H9 (cell line): ENCODE measurements around the gene AIF1. TPM values are rescaled to one million over a fixed set of nuclear protein-coding genes. Genes with fewer than 3 reads are reported as not detected.

ENCODE experiments used
- DNase-seq: peaks from one replicate; pipeline ENCODE4 v3.0.0-alpha.2; 2017
- H2AFZ ChIP-seq: one replicate; pipeline ENCODE4 v1.6.1; 2013; ENCODE audit warnings: mild to moderate bottlenecking, low read length, control low read depth, moderate library complexity
- H2AK5ac ChIP-seq: 2 replicates; pipeline ENCODE4 v1.6.1; 2013; ENCODE audit warnings: low read length, control low read depth, mixed read lengths; ENCODE audit not compliant: insufficient read length
- H2BK120ac ChIP-seq: one replicate; pipeline ENCODE4 v1.6.1; 2013; ENCODE audit warnings: low read depth, mild to moderate bottlenecking, low read length, control low read depth, inconsistent platforms; ENCODE audit not compliant: poor library complexity, severe bottlenecking
- H2BK12ac ChIP-seq: 2 replicates; pipeline ENCODE4 v1.6.1; 2013; ENCODE audit warnings: low read length, control low read depth, mixed read lengths, low read depth; ENCODE audit not compliant: insufficient read length
- H2BK15ac ChIP-seq: 2 replicates; pipeline ENCODE4 v1.6.1; 2013; ENCODE audit warnings: low read depth, low read length, control low read depth
- H2BK20ac ChIP-seq: one replicate; pipeline ENCODE4 v1.6.1; 2013; ENCODE audit warnings: low read depth, mild to moderate bottlenecking, low read length, control low read depth, inconsistent platforms; ENCODE audit not compliant: poor library complexity, severe bottlenecking
- H2BK5ac ChIP-seq: 2 replicates; pipeline ENCODE4 v1.6.1; 2013; ENCODE audit warnings: low read length, control low read depth, mixed read lengths; ENCODE audit not compliant: insufficient read length
- H3K14ac ChIP-seq: 2 replicates; pipeline ENCODE4 v1.6.1; 2013; ENCODE audit warnings: low read length, control low read depth; ENCODE audit not compliant: insufficient read depth
- H3K18ac ChIP-seq: 2 replicates; pipeline ENCODE4 v1.6.1; 2013; ENCODE audit warnings: low read depth, mild to moderate bottlenecking, mixed read lengths, low read length, control low read depth; ENCODE audit not compliant: insufficient read length
- H3K23ac ChIP-seq: 2 replicates; pipeline ENCODE4 v1.6.1; 2013; ENCODE audit warnings: low read length, control low read depth, mixed read lengths, low read depth; ENCODE audit not compliant: insufficient read length
- H3K23me2 ChIP-seq: 2 replicates; pipeline ENCODE4 v1.6.1; 2013; ENCODE audit warnings: low read depth, mild to moderate bottlenecking, mixed read lengths, low read length, control low read depth; ENCODE audit not compliant: insufficient read length, poor library complexity, severe bottlenecking
- H3K27ac ChIP-seq: 2 replicates; pipeline ENCODE4 v1.5.1; 2013; ENCODE audit warnings: low read length, control low read depth, mixed read lengths, low read depth; ENCODE audit not compliant: insufficient read length
- H3K27me3 ChIP-seq: 2 replicates; pipeline ENCODE4 v1.6.1; 2013; ENCODE audit warnings: low read length, control low read depth, inconsistent platforms; ENCODE audit not compliant: insufficient read depth
- H3K4ac ChIP-seq: 2 replicates; pipeline ENCODE4 v1.6.1; 2013; ENCODE audit warnings: low read depth, mild to moderate bottlenecking, control low read depth, inconsistent platforms, low read length, moderate library complexity
- H3K4me1 ChIP-seq: 2 replicates; pipeline ENCODE4 v1.6.1; 2013; ENCODE audit warnings: low read length, control low read depth, inconsistent platforms; ENCODE audit not compliant: insufficient read depth
- H3K4me2 ChIP-seq: 2 replicates; pipeline ENCODE4 v1.6.1; 2013; ENCODE audit warnings: low read length, control low read depth, mixed read lengths; ENCODE audit not compliant: insufficient read length, insufficient read depth
- H3K56ac ChIP-seq: 2 replicates; pipeline ENCODE4 v1.6.1; 2013; ENCODE audit warnings: low read depth, mild to moderate bottlenecking, mixed read lengths, low read length, control low read depth; ENCODE audit not compliant: insufficient read length
- H3K79me1 ChIP-seq: 2 replicates; pipeline ENCODE4 v1.6.1; 2013; ENCODE audit warnings: low read depth, mild to moderate bottlenecking, moderate library complexity, low read length, control low read depth, inconsistent platforms; ENCODE audit not compliant: insufficient read depth, poor library complexity, severe bottlenecking
- H3K79me2 ChIP-seq: 2 replicates; pipeline ENCODE4 v1.6.1; 2013; ENCODE audit warnings: low read length, control low read depth, inconsistent platforms; ENCODE audit not compliant: insufficient read depth
- H3K9ac ChIP-seq: 2 replicates; pipeline ENCODE4 v1.6.1; 2013; ENCODE audit warnings: low read length, control low read depth, mixed read lengths; ENCODE audit not compliant: insufficient read length; ENCODE audit errors: extremely low read depth
- H3K9me3 ChIP-seq: one replicate; pipeline ENCODE4 v1.6.1; 2013; ENCODE audit warnings: low read depth, low read length, inconsistent platforms; ENCODE audit not compliant: control insufficient read depth
- H3T11ph ChIP-seq: one replicate; pipeline ENCODE4 v1.6.1; 2013; ENCODE audit warnings: mild to moderate bottlenecking, low read length, control low read depth, inconsistent platforms
- H4K20me1 ChIP-seq: one replicate; pipeline ENCODE4 v1.6.1; 2013; ENCODE audit not compliant: control insufficient read depth, insufficient read length, insufficient read depth
- H4K5ac ChIP-seq: 2 replicates; pipeline ENCODE4 v1.6.1; 2013; ENCODE audit warnings: low read depth, mild to moderate bottlenecking, mixed read lengths, low read length, control low read depth; ENCODE audit not compliant: insufficient read length
- H4K8ac ChIP-seq: replicated peaks from 2 replicates; pipeline ENCODE4 v1.6.1; 2013; ENCODE audit warnings: low read length, control low read depth, mixed read lengths, low read depth; ENCODE audit not compliant: insufficient read length
- H4K91ac ChIP-seq: 2 replicates; pipeline ENCODE4 v1.6.1; 2013; ENCODE audit warnings: low read depth, mild to moderate bottlenecking, moderate library complexity, mixed read lengths, low read length, control low read depth; ENCODE audit not compliant: insufficient read length
- H3K27ac Mint-ChIP-seq, 3 experiments: 2 replicates in 2 of 3; 3 replicates in 1 of 3; pipeline ENCODE4 v1.8.0; 2020 to 2021; ENCODE audit warnings: mixed read lengths in 3 of 3, mild to moderate bottlenecking in 1 of 3, moderate library complexity in 1 of 3
- H3K27me3 Mint-ChIP-seq: 2 replicates; pipeline ENCODE4 v1.8.0; 2021; ENCODE audit warnings: low read depth, mild to moderate bottlenecking, moderate library complexity, mixed read lengths
- H3K36me3 Mint-ChIP-seq, 3 experiments: 2 replicates in 2 of 3; 3 replicates in 1 of 3; pipeline ENCODE4 v1.8.0; 2020 to 2021; ENCODE audit warnings: low read depth in 3 of 3, mixed read lengths in 3 of 3; ENCODE audit not compliant: insufficient read depth in 1 of 3
- H3K4me1 Mint-ChIP-seq, 2 experiments: 2 replicates each; pipeline ENCODE4 v1.8.0; 2020; ENCODE audit warnings: mixed read lengths in 2 of 2
- H3K4me3 Mint-ChIP-seq, 2 experiments: 2 replicates in 1 of 2; 3 replicates in 1 of 2; pipeline ENCODE4 v1.8.0; 2020 to 2021; ENCODE audit warnings: mild to moderate bottlenecking in 2 of 2, mixed read lengths in 2 of 2, moderate library complexity in 1 of 2
- H3K9me3 Mint-ChIP-seq, 2 experiments: 2 replicates in 1 of 2; 3 replicates in 1 of 2; pipeline ENCODE4 v1.8.0; 2020; ENCODE audit warnings: mild to moderate bottlenecking in 2 of 2, mixed read lengths in 2 of 2, moderate library complexity in 1 of 2
- CTCF ChIP-seq: fragments of 200-600 bp; sonication (generic); conservative IDR thresholded peaks from 3 replicates; pipeline ENCODE4 v1.8.0; 2021; ENCODE audit warnings: antibody characterized with exemption, mild to moderate bottlenecking
- WGBS: extraction: QIAGEN DNeasy Blood & Tissue Kit; methylation state at CpG from one replicate; pipeline ENCODE4 v1.1.7; 2013; ENCODE audit warnings: missing lambda C conversion rate, low lambda C conversion rate, mixed read lengths; ENCODE audit not compliant: insufficient read length; ENCODE audit errors: extremely low coverage; 5-methylcytosine and 5-hydroxymethylcytosine counted together
- total RNA-seq: library from RNA; stranded (reverse); gene quantifications from 2 replicates; pipeline ENCODE4 v1.2.1, GENCODE V29; 2021

Gene AIF1
- total RNA-seq, 1 experiment from 2014 or later, result 4.2 TPM

GRCh38 chr6:31621320-31621939 is 6.4 kb downstream of the AIF1 start:
- Mint-ChIP-seq H3K4me1 (peaks cover 14 to 20% of the 10 kb centered on the region in 2 experiments), H3K27ac (peak overlapping the region; percentile 94 to 99 (median 98)), H3K27me3 (no peaks in the 10 kb centered on the region), H3K4me3 (peak overlapping the region; percentile 93 to 98), H3K9me3 (no peaks in the 10 kb centered on the region; a peak in 1 of 5 replicates), H3K36me3 (peaks cover 49 to 54% (median 54%) of the 10 kb centered on the region in 3 experiments)
- peak overlapping the region; percentile 85 for H3K27ac ChIP-seq
- no peak overlapping the region for H3K23ac ChIP-seq
- peak overlapping the region; percentile 27 for H2BK120ac ChIP-seq
- no peak overlapping the region for H4K8ac ChIP-seq
- no peak overlapping the region for H2BK20ac ChIP-seq
- H2BK12ac ChIP-seq, result no peak overlapping the region
- no peak overlapping the region; the same call in 1 of the 2 replicates for H3K4ac ChIP-seq
- H3T11ph ChIP-seq, result no peak overlapping the region
- no peak overlapping the region for H4K91ac ChIP-seq
- H2AK5ac ChIP-seq, result no peak overlapping the region
- DNase-seq, result no peak
- peaks cover 20% of the 10 kb centered on the region for H3K79me2 ChIP-seq
- no peak overlapping the region for H2BK15ac ChIP-seq
- peaks cover 2% of the 10 kb centered on the region for H3K79me1 ChIP-seq
- H3K4me1 ChIP-seq, result peaks cover 3% of the 10 kb centered on the region; the same call in 1 of the 2 replicates
- no CpG with 5 or more reads among the region's 15 CpGs for WGBS
- no peak overlapping the region for H3K56ac ChIP-seq
- H3K9ac ChIP-seq, result peak overlapping the region; percentile 91
- no peaks in the 10 kb centered on the region for H3K27me3 ChIP-seq
- no peaks in the 10 kb centered on the region for H4K20me1 ChIP-seq
- no peak overlapping the region for H2AFZ ChIP-seq
- H3K14ac ChIP-seq, result peak overlapping the region; percentile 98; the same call in 1 of the 2 replicates
- H3K18ac ChIP-seq, result peak overlapping the region; percentile 92
- H4K5ac ChIP-seq, result no peak overlapping the region
- peak overlapping the region; percentile 92 for H3K4me2 ChIP-seq
- TF ChIP-seq CTCF, result no peak
- H2BK5ac ChIP-seq, result no peak overlapping the region
- H3K9me3 ChIP-seq, result no peaks in the 10 kb centered on the region
- peaks cover 8% of the 10 kb centered on the region for H3K23me2 ChIP-seq
